GM19372 (cell line): ENCODE results near the gene OR1D5.
A peak's percentile ranks its signal among the peaks of the same experiment; 100 is the strongest.
"Not testable (repeated sequence)": the region's sequence is repeated elsewhere in the genome, so short reads cannot be mapped to it uniquely, and the experiment has no call there.

Experiments used
- ATAC-seq: cut with Tn5 transposase; IDR thresholded peaks from one replicate; pipeline ENCODE4 v1.9.1; 2021; ENCODE audit warnings: mild to moderate bottlenecking, low read depth, moderate library complexity; ENCODE audit not compliant: unreplicated experiment

OR1D5 gene, protein sequence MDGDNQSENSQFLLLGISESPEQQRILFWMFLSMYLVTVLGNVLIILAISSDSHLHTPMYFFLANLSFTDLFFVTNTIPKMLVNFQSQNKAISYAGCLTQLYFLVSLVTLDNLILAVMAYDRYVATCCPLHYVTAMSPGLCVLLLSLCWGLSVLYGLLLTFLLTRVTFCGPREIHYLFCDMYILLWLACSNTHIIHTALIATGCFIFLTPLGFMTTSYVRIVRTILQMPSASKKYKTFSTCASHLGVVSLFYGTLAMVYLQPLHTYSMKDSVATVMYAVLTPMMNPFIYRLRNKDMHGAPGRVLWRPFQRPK

GRCh38 chr17:3063507-3063906 lies at the start of gene OR1D5:
OR1D5 (minus strand) TSS chr17:3063607; CDS start chr17:3063607, 0 bp downstream.
- not testable (repeated sequence) for ATAC-seq

- no peak for ATAC-seq
Measured at GRCh38 chr17:3104322-3104721, 40.9 kb upstream of the OR1D5 start, which contains the start of gene OR1D2. OR1D2 (minus strand) TSS chr17:3104422; CDS start chr17:3092996, 11,426 bp downstream.

DNA sequence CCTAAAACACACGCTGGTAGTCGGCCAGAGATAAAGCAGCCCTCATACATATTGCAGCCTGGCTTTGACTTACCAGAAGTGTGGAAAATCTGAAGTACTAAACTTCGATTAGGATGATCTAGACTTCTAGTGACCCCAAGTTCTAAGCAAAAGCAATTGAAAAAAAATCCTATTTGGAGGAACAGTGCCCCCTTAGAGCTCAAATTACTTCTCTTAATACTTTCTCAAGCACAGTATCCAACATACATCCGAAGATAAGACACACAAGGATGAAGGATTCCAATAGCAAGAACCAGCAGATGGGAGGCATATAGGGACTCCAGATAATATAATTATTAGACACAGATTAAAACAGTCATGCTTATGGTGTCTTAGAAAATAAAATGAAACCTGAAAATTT lies 10.4 kb upstream of the OR1D5 start:
- ATAC-seq = not testable (repeated sequence)

DNA sequence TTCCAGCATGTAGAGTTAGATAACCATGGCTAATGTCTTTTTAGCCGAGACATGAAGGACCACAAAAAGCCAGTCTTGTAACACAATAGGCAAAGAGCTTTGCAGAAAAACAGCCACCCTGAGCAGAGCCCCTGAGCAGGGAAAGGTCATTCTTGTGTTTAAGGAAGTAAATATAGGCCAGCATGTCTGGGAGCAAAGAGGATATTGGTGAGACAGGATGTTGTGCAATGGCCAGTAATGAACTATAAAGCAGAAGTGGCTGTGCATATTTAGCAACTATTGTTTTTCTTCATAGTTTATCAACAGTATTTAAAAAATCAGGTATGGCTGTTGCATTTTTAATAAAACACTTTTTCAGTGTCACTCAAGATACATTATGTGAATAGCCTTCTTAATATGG lies 1.8 kb upstream of the OR1D5 start:
- not testable (repeated sequence) for ATAC-seq

DNA sequence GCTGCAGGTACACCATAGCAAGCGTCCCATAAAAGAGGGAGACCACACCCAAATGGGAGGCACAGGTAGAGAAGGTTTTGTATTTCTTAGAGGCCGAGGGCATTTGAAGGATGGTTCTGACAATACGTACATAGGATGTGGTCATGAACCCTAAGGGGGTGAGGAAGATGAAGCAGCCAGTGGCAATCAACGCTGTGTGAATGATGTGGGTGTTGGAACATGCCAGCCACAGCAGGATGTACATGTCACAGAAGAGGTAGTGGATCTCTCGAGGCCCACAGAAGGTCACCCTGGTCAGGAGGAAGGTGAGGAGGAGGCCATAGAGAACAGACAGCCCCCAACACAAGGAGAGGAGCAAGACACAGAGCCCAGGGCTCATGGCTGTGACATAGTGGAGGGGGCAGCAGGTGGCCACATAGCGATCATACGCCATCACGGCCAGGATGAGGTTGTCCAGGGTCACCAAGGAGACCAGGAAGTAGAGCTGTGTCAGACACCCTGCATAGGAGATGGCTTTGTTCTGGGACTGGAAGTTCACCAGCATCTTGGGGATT lies 506 bp downstream of the OR1D5 start:
- not testable (repeated sequence) for ATAC-seq

DNA sequence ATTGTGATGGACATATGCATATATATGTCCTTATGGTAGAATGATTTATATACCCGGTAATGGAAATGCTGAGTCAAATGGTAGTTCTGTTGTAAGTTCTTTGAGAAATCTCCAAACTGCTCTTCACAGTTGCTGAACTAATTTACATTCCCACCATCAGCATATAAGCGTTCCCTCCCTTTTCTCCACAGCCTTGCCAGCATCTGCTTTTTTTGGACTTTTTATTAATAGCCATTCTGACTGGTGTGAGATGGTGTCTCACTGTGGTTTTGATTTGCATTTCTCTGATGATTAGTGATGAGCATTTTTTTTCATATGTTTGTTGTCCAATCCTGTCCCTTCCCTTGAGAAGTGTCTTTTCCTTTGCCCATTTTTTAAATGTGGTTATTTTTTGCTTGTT lies 8.5 kb downstream of the OR1D5 start:
- ATAC-seq = not testable (repeated sequence)

- no peak for ATAC-seq
Measured at GRCh38 chr17:3049705-3050295, 13.6 kb downstream of the OR1D5 start.

DNA sequence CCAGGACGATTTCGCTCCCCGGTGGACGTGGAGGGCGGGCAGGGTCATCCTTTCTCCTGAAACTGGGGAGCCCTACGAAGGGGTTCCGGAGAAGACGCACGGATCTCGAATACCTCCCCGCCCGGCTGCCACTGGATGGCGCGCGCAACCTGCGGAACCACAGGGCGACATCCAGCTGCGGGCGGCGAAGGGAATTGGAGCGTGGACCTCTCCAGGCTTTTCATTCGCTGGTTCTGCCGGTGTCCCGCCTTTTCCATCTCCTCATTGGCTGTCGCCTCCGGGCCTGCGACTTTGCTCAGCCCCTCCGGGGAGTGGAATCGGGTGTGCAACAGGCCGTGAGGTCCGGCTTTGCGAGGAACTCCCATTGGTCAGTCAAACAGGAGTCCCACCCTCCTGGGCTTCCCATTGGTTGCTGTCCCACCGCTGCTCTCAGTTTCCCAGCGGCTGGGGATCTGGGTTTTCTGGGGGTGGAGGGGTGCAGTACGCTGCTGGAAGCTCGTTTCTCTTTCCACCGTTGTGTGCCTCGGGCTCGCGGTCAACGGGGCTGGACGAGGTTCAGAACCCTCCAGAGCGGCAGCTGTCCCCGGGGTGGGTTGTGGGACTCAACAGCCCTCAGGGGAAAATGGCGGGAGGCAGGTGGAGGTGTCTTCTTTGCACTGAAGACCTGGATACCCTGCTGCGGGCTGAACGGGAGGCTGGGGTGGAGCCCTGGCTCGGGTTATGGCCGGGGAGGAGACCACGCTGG lies 14.5 kb downstream of the OR1D5 start:
- ATAC-seq = peak; percentile 99

- no peak for ATAC-seq
Measured at GRCh38 chr17:3046753-3047152, 16.7 kb downstream of the OR1D5 start.

- ATAC-seq = no peak
Measured at GRCh38 chr17:3043737-3044365, 19.6 kb downstream of the OR1D5 start.

- no peak for ATAC-seq
Measured at GRCh38 chr17:3040882-3041281, 22.5 kb downstream of the OR1D5 start.

- ATAC-seq = no peak
Measured at GRCh38 chr17:3039736-3040135, 23.7 kb downstream of the OR1D5 start.

DNA sequence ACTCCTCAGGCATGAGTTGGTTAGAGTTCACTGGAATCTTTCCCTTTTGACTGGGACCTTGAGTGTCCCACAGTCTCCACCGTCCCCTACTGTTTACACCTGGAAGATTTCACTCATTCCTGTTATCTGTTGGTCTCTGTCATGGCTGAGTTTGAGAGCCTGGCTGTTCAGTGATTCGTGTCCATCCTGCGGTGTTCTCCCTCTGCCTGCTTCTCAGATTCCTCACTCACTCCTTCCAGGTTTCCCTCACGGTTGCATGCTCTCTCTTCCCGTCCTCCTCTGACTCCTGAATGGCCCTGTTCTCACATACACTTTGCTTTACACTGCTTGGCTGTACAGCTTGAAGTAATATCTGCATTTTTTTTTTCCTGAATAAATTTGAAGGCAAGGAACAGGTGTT lies 24.5 kb downstream of the OR1D5 start:
- no peak for ATAC-seq

- ATAC-seq = no peak
Measured at GRCh38 chr17:3037259-3037658, 26.1 kb downstream of the OR1D5 start.

DNA sequence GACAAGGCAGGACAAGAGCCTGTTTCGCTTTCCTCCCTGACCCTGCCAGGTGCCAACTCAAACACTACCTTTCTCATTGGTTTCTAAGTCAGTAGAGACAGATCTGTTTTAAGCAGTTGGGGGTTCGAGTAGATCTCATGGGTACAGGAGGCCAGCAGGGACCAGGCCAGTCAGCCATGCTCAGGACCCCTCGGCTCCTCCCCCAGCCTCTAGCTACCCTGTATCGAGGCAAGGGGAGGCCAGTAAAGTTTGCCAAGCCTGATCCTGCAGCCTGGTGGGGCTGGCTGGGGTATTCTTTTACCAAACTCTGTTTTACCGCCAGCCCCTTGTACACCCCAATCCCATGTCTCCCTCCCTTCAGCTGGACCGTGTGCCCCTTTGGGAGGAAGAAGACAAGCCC lies 26.6 kb downstream of the OR1D5 start:
- ATAC-seq = no peak

GRCh38 chr17:3035968-3036280 lies 27.5 kb downstream of the OR1D5 start:
- ATAC-seq = no peak

GRCh38 chr17:3035256-3035967 lies 28.0 kb downstream of the OR1D5 start:
- no peak for ATAC-seq

DNA sequence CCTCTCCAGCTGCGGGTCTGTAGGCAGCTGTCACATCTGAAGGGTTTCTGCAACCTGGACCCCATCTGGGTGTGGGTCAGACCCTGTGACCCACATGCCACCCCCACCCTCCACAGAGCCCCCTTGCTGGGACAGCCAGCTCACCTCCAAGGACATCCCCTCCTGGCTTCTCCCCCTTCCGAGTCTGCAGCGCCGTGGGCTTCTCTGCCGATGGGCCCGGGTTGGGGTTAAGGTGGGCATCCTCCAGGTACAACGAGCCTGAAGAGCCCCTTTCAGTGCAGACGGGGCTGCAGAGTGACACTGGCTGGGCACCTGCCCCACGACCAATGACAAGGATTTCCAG lies 28.9 kb downstream of the OR1D5 start:
- ATAC-seq = no peak

GRCh38 chr17:3033741-3034577 lies 29.4 kb downstream of the OR1D5 start:
- ATAC-seq = no peak
